ENCODE results near the gene ZFAND3.
"Not testable (repeated sequence)": the region's sequence is repeated elsewhere in the genome, so short reads cannot be mapped to it uniquely, and the experiment has no call there.

The ZFAND3 gene

GRCh38 chr6:37876843-37877242, 57.3 kb downstream of the ZFAND3 start:
- no peak overlapping the region for H3K27ac ChIP-seq
- TF ChIP-seq, protein P1, sequence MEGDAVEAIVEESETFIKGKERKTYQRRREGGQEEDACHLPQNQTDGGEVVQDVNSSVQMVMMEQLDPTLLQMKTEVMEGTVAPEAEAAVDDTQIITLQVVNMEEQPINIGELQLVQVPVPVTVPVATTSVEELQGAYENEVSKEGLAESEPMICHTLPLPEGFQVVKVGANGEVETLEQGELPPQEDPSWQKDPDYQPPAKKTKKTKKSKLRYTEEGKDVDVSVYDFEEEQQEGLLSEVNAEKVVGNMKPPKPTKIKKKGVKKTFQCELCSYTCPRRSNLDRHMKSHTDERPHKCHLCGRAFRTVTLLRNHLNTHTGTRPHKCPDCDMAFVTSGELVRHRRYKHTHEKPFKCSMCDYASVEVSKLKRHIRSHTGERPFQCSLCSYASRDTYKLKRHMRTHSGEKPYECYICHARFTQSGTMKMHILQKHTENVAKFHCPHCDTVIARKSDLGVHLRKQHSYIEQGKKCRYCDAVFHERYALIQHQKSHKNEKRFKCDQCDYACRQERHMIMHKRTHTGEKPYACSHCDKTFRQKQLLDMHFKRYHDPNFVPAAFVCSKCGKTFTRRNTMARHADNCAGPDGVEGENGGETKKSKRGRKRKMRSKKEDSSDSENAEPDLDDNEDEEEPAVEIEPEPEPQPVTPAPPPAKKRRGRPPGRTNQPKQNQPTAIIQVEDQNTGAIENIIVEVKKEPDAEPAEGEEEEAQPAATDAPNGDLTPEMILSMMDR (IDR thresholded peaks at IDR 0.05) = no peak
- TF ChIP-seq ZFX (IDR thresholded peaks at IDR 0.05; ENCODE audit: borderline replicate concordance) = no peak

- no peak overlapping the region for H3K27ac ChIP-seq
- TF ChIP-seq ZFX (IDR thresholded peaks at IDR 0.05; ENCODE audit: borderline replicate concordance) = no peak
- TF ChIP-seq, protein P1 (IDR thresholded peaks at IDR 0.05) = no peak
Observed at GRCh38 chr6:37877373-37878149, 58.0 kb downstream of the ZFAND3 start.

GRCh38 chr6:37878150-37878710, 58.7 kb downstream of the ZFAND3 start:
- TF ChIP-seq, protein P1 (IDR thresholded peaks at IDR 0.05) = no peak
- no peak for TF ChIP-seq ZFX (IDR thresholded peaks at IDR 0.05; ENCODE audit: borderline replicate concordance)
- no peak overlapping the region for H3K27ac ChIP-seq

DNA sequence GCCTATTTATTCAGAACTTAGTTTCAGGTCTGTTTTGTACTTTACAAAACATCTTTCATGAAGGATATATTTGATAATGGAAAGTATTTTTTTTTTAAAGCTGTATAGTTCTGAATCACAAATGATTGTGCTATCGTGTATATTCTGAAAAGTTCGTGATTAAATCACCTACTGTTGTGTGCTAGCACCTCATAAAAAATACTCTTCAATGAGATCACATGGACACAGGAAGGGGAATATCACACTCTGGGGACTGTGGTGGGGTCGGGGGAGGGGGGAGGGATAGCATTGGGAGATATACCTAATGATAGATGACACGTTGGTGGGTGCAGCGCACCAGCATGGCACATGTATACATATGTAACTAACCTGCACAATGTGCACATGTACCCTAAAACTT, 61.1 kb downstream of the ZFAND3 start:
- H3K27ac ChIP-seq = not testable (repeated sequence)

- no peak overlapping the region for H3K27ac ChIP-seq
- no peak for TF ChIP-seq ZFX (IDR thresholded peaks at IDR 0.05; ENCODE audit: borderline replicate concordance)
- TF ChIP-seq, protein P1 (IDR thresholded peaks at IDR 0.05) = no peak
Observed at GRCh38 chr6:37882292-37882691, 62.8 kb downstream of the ZFAND3 start.

GRCh38 chr6:37882724-37883413, 63.3 kb downstream of the ZFAND3 start:
- TF ChIP-seq ZFX (IDR thresholded peaks at IDR 0.05; ENCODE audit: borderline replicate concordance) = no peak
- TF ChIP-seq, protein P1 (IDR thresholded peaks at IDR 0.05) = no peak
- no peak overlapping the region for H3K27ac ChIP-seq

DNA sequence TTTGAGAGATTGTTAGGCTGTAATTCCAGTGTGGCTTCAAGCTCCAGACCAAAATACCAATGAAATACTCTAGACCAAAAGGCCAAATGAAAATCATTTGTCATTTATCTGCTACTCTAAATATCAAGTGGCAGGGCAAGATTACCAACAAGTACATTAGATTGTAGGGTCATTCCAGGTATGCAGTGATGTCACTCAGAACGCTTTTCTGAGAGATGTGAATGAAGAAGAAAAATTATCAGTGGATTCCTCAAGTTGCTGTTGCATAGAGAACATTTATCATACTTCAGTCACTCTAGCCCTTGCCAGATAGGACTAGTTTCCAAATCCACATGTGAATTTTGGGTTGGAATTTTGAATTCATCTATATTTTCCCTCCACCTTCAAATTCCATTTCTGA, 65.0 kb downstream of the ZFAND3 start:
- TF ChIP-seq, protein P1 (IDR thresholded peaks at IDR 0.05) = no peak
- no peak for TF ChIP-seq ZFX (IDR thresholded peaks at IDR 0.05; ENCODE audit: borderline replicate concordance)
- no peak overlapping the region for H3K27ac ChIP-seq
